ENCODE data around the gene MAN1C1. TPM values are rescaled to one million over a fixed set of nuclear protein-coding genes. Genes with fewer than 3 reads are reported as not detected.

The MAN1C1 gene
- total RNA-seq, 1 donor from 2014 or later: 10.9 TPM

DNA sequence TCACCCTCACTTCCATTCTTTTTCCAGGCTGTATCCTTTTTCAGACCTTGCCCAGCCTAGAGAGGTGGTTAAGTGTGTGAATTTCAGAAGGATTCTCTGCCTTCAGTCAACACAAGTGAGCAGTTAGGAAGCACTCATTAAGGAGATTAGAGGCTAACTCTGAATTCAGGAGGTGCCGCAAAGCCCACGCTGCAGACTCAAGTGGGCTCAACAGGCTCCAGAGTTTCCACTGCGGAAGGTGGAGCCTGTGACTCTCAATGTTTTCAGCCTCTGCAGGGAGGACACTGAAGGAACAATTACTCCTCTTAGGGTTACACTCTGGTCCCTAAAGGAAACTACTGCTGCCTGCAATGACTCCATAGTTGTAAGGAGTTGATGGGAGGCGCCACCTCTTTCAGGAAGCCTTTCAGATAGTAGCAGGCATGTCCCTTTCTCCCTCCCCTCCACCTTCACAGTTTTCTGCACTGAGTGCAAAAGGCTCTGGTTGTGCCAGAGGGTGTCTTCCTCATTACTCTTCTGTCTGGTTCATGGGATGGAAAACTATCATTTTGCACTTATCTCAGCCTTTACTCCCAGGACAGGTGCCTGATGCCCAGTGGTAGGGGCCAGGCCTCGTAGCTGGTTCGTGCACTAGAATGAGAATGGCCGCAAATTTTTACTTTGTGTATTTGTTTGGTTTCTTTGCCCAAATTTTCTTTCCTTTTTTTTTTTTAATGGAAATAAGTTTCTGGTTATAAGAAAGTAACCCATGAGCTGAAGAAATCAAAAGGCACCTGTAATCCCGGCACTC lies 128.2 kb downstream of the MAN1C1 start:
- peaks cover 8% of the 10 kb centered on the region for H3K27me3 Mint-ChIP-seq (ENCODE audit: low read depth)
- TF ChIP-seq, protein P1, sequence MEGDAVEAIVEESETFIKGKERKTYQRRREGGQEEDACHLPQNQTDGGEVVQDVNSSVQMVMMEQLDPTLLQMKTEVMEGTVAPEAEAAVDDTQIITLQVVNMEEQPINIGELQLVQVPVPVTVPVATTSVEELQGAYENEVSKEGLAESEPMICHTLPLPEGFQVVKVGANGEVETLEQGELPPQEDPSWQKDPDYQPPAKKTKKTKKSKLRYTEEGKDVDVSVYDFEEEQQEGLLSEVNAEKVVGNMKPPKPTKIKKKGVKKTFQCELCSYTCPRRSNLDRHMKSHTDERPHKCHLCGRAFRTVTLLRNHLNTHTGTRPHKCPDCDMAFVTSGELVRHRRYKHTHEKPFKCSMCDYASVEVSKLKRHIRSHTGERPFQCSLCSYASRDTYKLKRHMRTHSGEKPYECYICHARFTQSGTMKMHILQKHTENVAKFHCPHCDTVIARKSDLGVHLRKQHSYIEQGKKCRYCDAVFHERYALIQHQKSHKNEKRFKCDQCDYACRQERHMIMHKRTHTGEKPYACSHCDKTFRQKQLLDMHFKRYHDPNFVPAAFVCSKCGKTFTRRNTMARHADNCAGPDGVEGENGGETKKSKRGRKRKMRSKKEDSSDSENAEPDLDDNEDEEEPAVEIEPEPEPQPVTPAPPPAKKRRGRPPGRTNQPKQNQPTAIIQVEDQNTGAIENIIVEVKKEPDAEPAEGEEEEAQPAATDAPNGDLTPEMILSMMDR (IDR thresholded peaks at IDR 0.05): no peak
- no peaks in the 10 kb centered on the region for H3K9me3 Mint-ChIP-seq (ENCODE audit: low read depth)
- H3K27ac Mint-ChIP-seq (ENCODE audit: unreplicated experiment): peak overlapping the region; percentile 87
- no peak overlapping the region for H3K4me3 Mint-ChIP-seq (ENCODE audit: unreplicated experiment)
- DNase-seq (ENCODE audit: low spot score): no peak
- peaks cover 19% of the 10 kb centered on the region for H3K4me1 Mint-ChIP-seq (ENCODE audit: low read depth)
- H3K36me3 Mint-ChIP-seq (ENCODE audit: low read depth): peaks cover 6% of the 10 kb centered on the region

DNA sequence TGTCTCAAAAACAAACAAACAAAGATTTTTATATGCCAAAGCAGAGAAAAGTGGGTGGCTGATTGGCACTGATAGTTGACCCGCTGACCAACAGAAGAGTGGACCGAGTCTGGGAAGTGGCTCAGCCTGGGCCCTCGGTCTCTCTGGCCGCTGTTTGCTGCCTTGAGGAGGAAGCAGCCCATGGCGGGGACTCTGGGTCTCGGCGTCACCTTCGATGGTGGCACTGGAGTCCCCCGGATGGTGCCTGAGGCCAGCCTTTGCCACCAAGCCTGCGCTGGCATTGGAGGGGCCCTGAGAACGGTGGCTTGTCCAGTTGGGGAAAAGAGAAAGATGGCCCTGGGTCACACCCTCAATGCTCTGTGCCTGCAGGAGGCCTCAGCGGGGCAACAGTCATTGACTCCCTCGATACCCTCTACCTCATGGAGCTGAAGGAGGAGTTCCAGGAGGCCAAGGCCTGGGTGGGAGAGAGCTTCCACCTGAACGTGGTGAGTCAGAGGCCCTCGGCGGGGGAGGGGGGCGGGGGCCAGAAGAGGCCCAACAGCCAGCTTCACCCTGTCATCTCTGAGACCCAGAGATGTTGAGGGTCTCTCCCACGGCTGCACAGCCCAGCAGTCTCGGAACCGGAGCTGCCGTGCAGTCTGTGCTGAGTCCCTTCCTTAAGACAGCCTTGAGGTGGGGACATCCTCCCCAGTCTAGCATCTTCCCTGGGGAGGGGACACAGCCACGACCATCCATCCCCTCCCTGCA lies 129.9 kb downstream of the MAN1C1 start:
- H3K4me1 Mint-ChIP-seq (ENCODE audit: low read depth): peaks cover 19% of the 10 kb centered on the region
- no peak overlapping the region for H3K27ac Mint-ChIP-seq (ENCODE audit: unreplicated experiment)
- no peak for DNase-seq (ENCODE audit: low spot score)
- H3K4me3 Mint-ChIP-seq (ENCODE audit: unreplicated experiment): no peak overlapping the region
- H3K36me3 Mint-ChIP-seq (ENCODE audit: low read depth): peaks cover 2% of the 10 kb centered on the region
- TF ChIP-seq, protein P1 (IDR thresholded peaks at IDR 0.05): no peak
- no peaks in the 10 kb centered on the region for H3K9me3 Mint-ChIP-seq (ENCODE audit: low read depth)
- H3K27me3 Mint-ChIP-seq (ENCODE audit: low read depth): peaks cover 5% of the 10 kb centered on the region

DNA sequence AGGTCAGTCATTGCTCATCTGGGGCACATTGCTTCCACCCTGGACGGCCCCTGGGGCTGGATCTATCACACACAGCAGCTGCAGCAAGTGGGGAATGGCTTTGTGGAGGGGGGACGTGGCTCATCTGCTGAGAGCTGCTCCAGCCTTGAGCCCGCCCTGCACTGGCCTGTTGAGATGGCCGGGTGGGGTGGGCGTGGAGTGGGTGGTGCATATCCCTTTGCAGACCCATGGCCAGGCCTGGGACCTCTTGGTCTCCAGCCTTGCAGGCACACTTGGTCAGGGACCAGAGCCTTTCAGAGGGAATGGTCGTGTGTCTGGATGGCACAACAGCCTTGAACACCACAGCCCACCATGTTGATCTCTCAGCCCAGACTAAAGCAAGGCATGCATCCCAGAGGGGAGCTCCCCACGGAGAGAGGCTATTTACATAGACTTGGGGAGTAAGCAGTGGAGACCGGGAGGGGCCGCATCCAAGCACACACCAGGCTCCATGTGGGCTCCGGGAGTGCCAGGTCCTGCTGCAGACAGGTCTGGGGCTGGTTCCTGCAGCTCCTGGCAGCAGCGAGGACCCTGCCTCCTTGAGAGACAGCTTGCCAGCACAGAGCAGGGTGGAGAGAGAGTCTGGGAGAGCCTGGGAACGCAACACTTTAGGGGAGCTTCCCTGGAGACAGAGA lies 130.6 kb downstream of the MAN1C1 start:
- no peak overlapping the region for H3K4me3 Mint-ChIP-seq (ENCODE audit: unreplicated experiment)
- H3K9me3 Mint-ChIP-seq (ENCODE audit: low read depth): no peaks in the 10 kb centered on the region
- peaks cover 5% of the 10 kb centered on the region for H3K27me3 Mint-ChIP-seq (ENCODE audit: low read depth)
- peaks cover 19% of the 10 kb centered on the region for H3K4me1 Mint-ChIP-seq (ENCODE audit: low read depth)
- no peak for DNase-seq (ENCODE audit: low spot score)
- TF ChIP-seq, protein P1 (IDR thresholded peaks at IDR 0.05): no peak
- H3K27ac Mint-ChIP-seq (ENCODE audit: unreplicated experiment): no peak overlapping the region
- no peaks in the 10 kb centered on the region for H3K36me3 Mint-ChIP-seq (ENCODE audit: low read depth)

DNA sequence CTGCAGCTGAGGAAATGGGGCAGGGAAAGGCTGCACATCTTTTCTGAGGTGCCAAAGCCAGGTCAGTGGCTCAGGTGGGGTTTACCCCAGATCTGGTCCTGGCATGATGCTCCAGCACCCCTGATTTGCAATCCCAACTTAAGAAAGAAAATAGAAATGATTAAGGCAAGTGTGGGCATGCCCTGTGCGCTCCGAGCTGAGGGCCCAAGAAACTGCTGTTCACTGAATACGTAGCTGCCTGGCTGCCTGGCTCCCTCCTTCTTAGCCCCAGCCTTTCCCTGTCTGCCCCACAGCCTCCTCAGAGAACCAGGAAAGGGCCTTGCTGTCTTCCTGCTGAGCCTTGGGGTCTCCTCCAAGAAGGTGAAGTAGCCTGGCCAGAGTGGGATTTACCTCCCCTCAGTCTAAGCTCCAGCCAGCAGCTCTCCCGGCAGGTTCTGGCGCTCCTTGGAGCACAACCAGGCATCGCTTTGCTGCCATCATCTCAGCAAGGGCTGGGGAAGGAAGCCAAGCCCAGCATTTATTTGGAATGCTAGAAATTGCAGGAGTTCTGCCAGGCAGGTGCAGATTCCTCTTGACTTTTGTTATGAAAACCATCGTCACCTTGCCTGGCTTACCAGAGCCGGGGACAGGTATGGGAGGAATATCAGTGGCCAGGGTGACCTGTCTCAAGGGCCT lies 132.1 kb downstream of the MAN1C1 start:
- Mint-ChIP-seq H3K27ac (ENCODE audit: unreplicated experiment) (no peak overlapping the region), H3K27me3 (ENCODE audit: low read depth) (peaks cover 5% of the 10 kb centered on the region), H3K4me1 (ENCODE audit: low read depth) (peaks cover 10% of the 10 kb centered on the region), H3K4me3 (ENCODE audit: unreplicated experiment) (no peak overlapping the region), H3K9me3 (ENCODE audit: low read depth) (no peaks in the 10 kb centered on the region), H3K36me3 (ENCODE audit: low read depth) (no peaks in the 10 kb centered on the region)
- TF ChIP-seq, protein P1 (IDR thresholded peaks at IDR 0.05): no peak
- DNase-seq (ENCODE audit: low spot score): no peak
